ENCODE data around the gene CAPSL. TPM values are rescaled to one million over a fixed set of nuclear protein-coding genes. Genes with fewer than 3 reads are reported as not detected.

CAPSL gene
- total and polyA plus RNA-seq, 9 of the 15 experiments (the other 6 are each of a cell fraction or from before 2014, with no cell fraction given), result not detected

DNA sequence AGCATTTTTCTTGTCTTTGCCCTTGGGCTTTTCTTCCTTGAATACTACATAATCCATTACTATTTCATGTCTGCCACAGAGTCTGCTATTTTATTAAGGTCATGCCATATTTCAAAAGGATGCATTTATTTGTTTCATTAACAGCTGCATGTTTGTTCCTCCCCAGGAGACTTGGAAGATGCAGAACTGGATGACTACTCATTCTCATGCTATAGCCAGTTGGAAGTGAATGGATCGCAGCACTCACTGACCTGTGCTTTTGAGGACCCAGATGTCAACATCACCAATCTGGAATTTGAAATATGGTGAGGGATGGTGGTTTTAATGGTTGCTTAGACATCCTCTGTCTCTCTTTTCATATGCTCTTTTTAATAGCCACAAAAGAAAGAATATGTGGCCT, 77.7 kb downstream of the CAPSL start:
- no peak for TF ChIP-seq GTF2F1 (IDR thresholded peaks at IDR 0.05; ENCODE audit: low read depth, low read length)
- ChIA-PET CTCF (ENCODE audit: low intra/inter-chr PET ratio) (no interaction called here), POLR2A (no interaction called here)
- Histone ChIP-seq H3K4me2 (ENCODE audit: insufficient read depth, low read length) (no peak overlapping the region), H2AFZ (ENCODE audit: low read depth, low read length) (no peak overlapping the region), H4K20me1 (replicated peaks; ENCODE audit: control insufficient read depth, insufficient read depth, low read length) (no peaks in the 10 kb centered on the region), H3K4me1 (replicated peaks in 1 of 2; ENCODE audit: control insufficient read depth in 2 of 2, insufficient read depth in 2 of 2, low read length in 2 of 2) (no peaks in the 10 kb centered on the region), H3K9me3 (replicated peaks; ENCODE audit: control insufficient read depth, insufficient read depth, low read depth, low read length) (no peaks in the 10 kb centered on the region), H3K36me3 (ENCODE audit: control insufficient read depth, insufficient read depth, low read length) (no peaks in the 10 kb centered on the region), H3K27ac (ENCODE audit: extremely low read depth, low read depth, low read length) (no peak overlapping the region), H3K9ac (ENCODE audit: insufficient read depth in 1 of 2, low read depth in 2 of 2, low read length in 2 of 2) (no peak overlapping the region), H3K27me3 (ENCODE audit: control insufficient read depth in 2 of 2, insufficient read depth in 2 of 2, low read length in 2 of 2) (no peaks in the 10 kb centered on the region), H3K9me1 (ENCODE audit: control insufficient read depth, insufficient read depth, low read length) (no peaks in the 10 kb centered on the region), H3K4me3 (no peak overlapping the region), H3K79me2 (ENCODE audit: control insufficient read depth, insufficient read depth, low read length) (no peaks in the 10 kb centered on the region)
- in situ Hi-C loops (cut with MboI), result no loop called here
- BruUV-seq (replicated peaks), result no TSS peak
- no peak for DNase-seq (ENCODE audit: extremely low read depth in 1 of 4, low spot score in 3 of 4)
- FAIRE-seq, result no peak
- intact Hi-C loops (cut with micrococcal nuclease), result no loop called here
- 8% methylated on average over 1 of the region's 1 CpG for WGBS (ENCODE audit: insufficient coverage, low coverage, missing lambda C conversion rate)
- no peak for ATAC-seq

DNA sequence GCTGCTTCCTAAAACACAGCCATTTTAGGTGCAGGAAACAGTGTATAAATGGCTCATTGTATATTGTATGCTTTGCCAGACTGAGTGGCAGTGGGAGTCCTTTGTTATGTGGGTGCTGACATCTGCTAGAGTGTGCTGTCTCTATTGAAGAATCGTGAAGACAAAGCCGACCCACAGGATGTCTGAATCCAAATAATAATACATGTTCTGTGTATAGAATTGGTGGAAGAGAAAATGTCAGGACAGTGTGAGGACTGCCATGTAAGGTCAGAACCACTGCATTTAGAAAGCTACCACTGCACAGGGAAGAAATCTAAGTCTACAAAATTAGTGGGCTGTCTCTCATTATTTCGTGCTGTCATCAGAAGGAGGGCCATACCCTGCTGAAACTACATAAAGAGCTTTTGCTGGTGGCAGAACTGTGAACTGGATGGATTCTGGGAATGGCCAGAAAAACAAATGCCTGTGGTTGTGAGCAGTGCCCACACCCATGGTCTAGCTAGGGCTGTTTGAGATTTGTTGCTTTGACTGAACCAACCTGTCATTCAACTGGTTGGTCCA, 79.2 kb downstream of the CAPSL start:
- WGBS (ENCODE audit: insufficient coverage, low coverage, missing lambda C conversion rate), result 0% methylated on average over 3 of the region's 3 CpGs
- FAIRE-seq (no peak), DNase-seq (ENCODE audit: extremely low read depth in 1 of 4, low spot score in 3 of 4) (no peak), ATAC-seq (no peak)
- Histone ChIP-seq H3K4me3 (no peak overlapping the region), H3K27ac (ENCODE audit: extremely low read depth, low read depth, low read length) (no peak overlapping the region), H2AFZ (ENCODE audit: low read depth, low read length) (no peak overlapping the region), H3K9ac (ENCODE audit: insufficient read depth in 1 of 2, low read depth in 2 of 2, low read length in 2 of 2) (no peak overlapping the region), H4K20me1 (replicated peaks; ENCODE audit: control insufficient read depth, insufficient read depth, low read length) (no peaks in the 10 kb centered on the region), H3K9me3 (replicated peaks; ENCODE audit: control insufficient read depth, insufficient read depth, low read depth, low read length) (no peaks in the 10 kb centered on the region), H3K4me1 (replicated peaks in 1 of 2; ENCODE audit: control insufficient read depth in 2 of 2, insufficient read depth in 2 of 2, low read length in 2 of 2) (no peaks in the 10 kb centered on the region), H3K79me2 (ENCODE audit: control insufficient read depth, insufficient read depth, low read length) (no peaks in the 10 kb centered on the region), H3K27me3 (ENCODE audit: control insufficient read depth in 2 of 2, insufficient read depth in 2 of 2, low read length in 2 of 2) (no peaks in the 10 kb centered on the region), H3K4me2 (ENCODE audit: insufficient read depth, low read length) (no peak overlapping the region), H3K36me3 (ENCODE audit: control insufficient read depth, insufficient read depth, low read length) (no peaks in the 10 kb centered on the region), H3K9me1 (ENCODE audit: control insufficient read depth, insufficient read depth, low read length) (no peaks in the 10 kb centered on the region)
- TF ChIP-seq ADNP (tag; IDR thresholded peaks at IDR 0.05) (no peak), SRSF3 (IDR thresholded peaks at IDR 0.05; ENCODE audit: insufficient read depth, low read length) (no peak), TBP (optimal IDR thresholded peaks at IDR 0.05; ENCODE audit: low read depth, low read length) (no peak), STAT5B (CRISPR knock-in tag; IDR thresholded peaks at IDR 0.05) (no peak)
- TF ChIP-seq, protein P1, sequence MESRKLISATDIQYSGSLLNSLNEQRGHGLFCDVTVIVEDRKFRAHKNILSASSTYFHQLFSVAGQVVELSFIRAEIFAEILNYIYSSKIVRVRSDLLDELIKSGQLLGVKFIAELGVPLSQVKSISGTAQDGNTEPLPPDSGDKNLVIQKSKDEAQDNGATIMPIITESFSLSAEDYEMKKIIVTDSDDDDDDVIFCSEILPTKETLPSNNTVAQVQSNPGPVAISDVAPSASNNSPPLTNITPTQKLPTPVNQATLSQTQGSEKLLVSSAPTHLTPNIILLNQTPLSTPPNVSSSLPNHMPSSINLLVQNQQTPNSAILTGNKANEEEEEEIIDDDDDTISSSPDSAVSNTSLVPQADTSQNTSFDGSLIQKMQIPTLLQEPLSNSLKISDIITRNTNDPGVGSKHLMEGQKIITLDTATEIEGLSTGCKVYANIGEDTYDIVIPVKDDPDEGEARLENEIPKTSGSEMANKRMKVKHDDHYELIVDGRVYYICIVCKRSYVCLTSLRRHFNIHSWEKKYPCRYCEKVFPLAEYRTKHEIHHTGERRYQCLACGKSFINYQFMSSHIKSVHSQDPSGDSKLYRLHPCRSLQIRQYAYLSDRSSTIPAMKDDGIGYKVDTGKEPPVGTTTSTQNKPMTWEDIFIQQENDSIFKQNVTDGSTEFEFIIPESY (CRISPR knock-in tag; IDR thresholded peaks at IDR 0.05), result no peak
- BruUV-seq (replicated peaks), result no TSS peak
- CTCF ChIA-PET (ENCODE audit: low intra/inter-chr PET ratio), result no interaction called here
- in situ Hi-C loops (cut with MboI), result no loop called here
- intact Hi-C loops (cut with micrococcal nuclease), result no loop called here
- POLR2A ChIA-PET, result no interaction called here
